DOHH2 (cell line): ENCODE measurements around the gene GREB1L.

ENCODE experiments used
- H3F3A ChIP-seq: fragments of 200-600 bp; sonication (generic), shearing (Covaris generic); 2 replicates; pipeline ENCODE4 v1.6.0; 2016; ENCODE audit warnings: antibody characterized with exemption, mild to moderate bottlenecking; ENCODE audit not compliant: control insufficient read depth, insufficient read depth
- H3K27ac ChIP-seq: fragments of 200-600 bp; sonication (generic); 2 replicates; pipeline ENCODE4 v1.5.1; 2014; ENCODE audit warnings: low read depth, mild to moderate bottlenecking, low read length, moderate library complexity
- H3K27me3 ChIP-seq: fragments of 200-600 bp; sonication (generic); 2 replicates; pipeline ENCODE4 v1.6.1; 2014; ENCODE audit warnings: mild to moderate bottlenecking, low read length, mixed read lengths; ENCODE audit not compliant: control insufficient read depth
- H3K36me3 ChIP-seq: fragments of 200-600 bp; sonication (generic); 2 replicates; pipeline ENCODE4 v1.6.1; 2014; ENCODE audit warnings: mild to moderate bottlenecking, low read length, moderate library complexity, mixed read lengths; ENCODE audit not compliant: control insufficient read depth
- H3K4me1 ChIP-seq: fragments of 200-600 bp; sonication (generic); 2 replicates; pipeline ENCODE4 v1.6.1; 2014; ENCODE audit warnings: mild to moderate bottlenecking, low read length, mixed read lengths; ENCODE audit not compliant: control insufficient read depth
- H3K4me2 ChIP-seq: fragments of 200-600 bp; sonication (generic); 2 replicates; pipeline ENCODE4 v1.6.0; 2014; ENCODE audit warnings: mild to moderate bottlenecking, low read length, moderate library complexity
- H3K4me3 ChIP-seq: fragments of 200-600 bp; sonication (generic); 2 replicates; pipeline ENCODE4 v1.5.1; 2014; ENCODE audit warnings: mild to moderate bottlenecking, low read length, mixed read lengths
- H3K79me2 ChIP-seq: fragments of 200-600 bp; sonication (generic); 2 replicates; pipeline ENCODE4 v1.6.1; 2014; ENCODE audit warnings: mild to moderate bottlenecking, low read length, mixed read lengths; ENCODE audit not compliant: control insufficient read depth
- H3K9me2 ChIP-seq: fragments of 200-600 bp; sonication (generic); replicated peaks from 2 replicates; pipeline ENCODE4 v1.6.1; 2014; ENCODE audit warnings: mild to moderate bottlenecking, low read length, mixed read lengths; ENCODE audit not compliant: control insufficient read depth
- H3K9me3 ChIP-seq: fragments of 200-600 bp; sonication (generic); 2 replicates; pipeline ENCODE4 v1.6.1; 2014; ENCODE audit warnings: antibody characterized with exemption, low read length, mixed read lengths; ENCODE audit not compliant: control insufficient read depth, insufficient read depth
- H4K20me1 ChIP-seq: fragments of 200-600 bp; sonication (generic); 2 replicates; pipeline ENCODE4 v1.6.0; 2014; ENCODE audit warnings: low read depth, mild to moderate bottlenecking, antibody characterized with exemption, low read length, moderate library complexity; ENCODE audit not compliant: control insufficient read depth, insufficient read depth
- CTCF ChIP-seq: fragments of 200-600 bp; sonication (generic); IDR thresholded peaks from one replicate; pipeline ENCODE4 v1.5.1; 2014; ENCODE audit warnings: antibody characterized with exemption, mild to moderate bottlenecking, low read depth, low read length; ENCODE audit not compliant: poor library complexity, severe bottlenecking
- EZH2phosphoT487 ChIP-seq: fragments of 200-600 bp; sonication (generic); IDR thresholded peaks from 2 replicates; pipeline ENCODE4 v1.6.1; 2017; ENCODE audit warnings: borderline replicate concordance, mild to moderate bottlenecking, antibody characterized with exemption, low read length, moderate library complexity, mixed read lengths

Gene GREB1L

GRCh38 chr18:21316296-21316695, 74.3 kb downstream of the GREB1L start:
- TF ChIP-seq EZH2phosphoT487, result no peak
- H3K79me2 ChIP-seq, result no peaks in the 10 kb centered on the region
- H3K36me3 ChIP-seq, result no peaks in the 10 kb centered on the region
- H3F3A ChIP-seq, result no peaks in the 10 kb centered on the region
- H3K9me3 ChIP-seq, result no peaks in the 10 kb centered on the region
- H3K27ac ChIP-seq, result no peak overlapping the region
- no peaks in the 10 kb centered on the region for H3K27me3 ChIP-seq
- H3K4me3 ChIP-seq, result no peak overlapping the region
- no peaks in the 10 kb centered on the region for H3K4me1 ChIP-seq
- no peak overlapping the region for H3K4me2 ChIP-seq
- no peaks in the 10 kb centered on the region for H3K9me2 ChIP-seq
- H4K20me1 ChIP-seq, result no peaks in the 10 kb centered on the region

- TF ChIP-seq EZH2phosphoT487 (no peak), CTCF (no peak)
- Histone ChIP-seq H3F3A (no peaks in the 10 kb centered on the region), H3K4me3 (no peak overlapping the region), H4K20me1 (no peaks in the 10 kb centered on the region), H3K4me2 (no peak overlapping the region), H3K9me2 (no peaks in the 10 kb centered on the region), H3K27me3 (peaks cover 2% of the 10 kb centered on the region; the same call in 1 of the 2 replicates), H3K79me2 (no peaks in the 10 kb centered on the region), H3K27ac (no peak overlapping the region), H3K9me3 (no peaks in the 10 kb centered on the region), H3K36me3 (no peaks in the 10 kb centered on the region), H3K4me1 (no peaks in the 10 kb centered on the region)
Observed at GRCh38 chr18:21321711-21322110, 79.7 kb downstream of the GREB1L start.

- Histone ChIP-seq H3K9me2 (no peaks in the 10 kb centered on the region), H4K20me1 (no peaks in the 10 kb centered on the region), H3K27ac (no peak overlapping the region), H3K27me3 (peaks cover 3% of the 10 kb centered on the region; the same call in 1 of the 2 replicates), H3K36me3 (no peaks in the 10 kb centered on the region), H3K4me1 (no peaks in the 10 kb centered on the region), H3K9me3 (no peaks in the 10 kb centered on the region), H3K4me2 (no peak overlapping the region), H3K79me2 (no peaks in the 10 kb centered on the region), H3F3A (no peaks in the 10 kb centered on the region), H3K4me3 (no peak overlapping the region)
- TF ChIP-seq EZH2phosphoT487 (no peak), CTCF (no peak)
Observed at GRCh38 chr18:21327101-21327500, 85.1 kb downstream of the GREB1L start.

GRCh38 chr18:21330122-21330701, 88.2 kb downstream of the GREB1L start:
- no peaks in the 10 kb centered on the region for H3K36me3 ChIP-seq
- no peaks in the 10 kb centered on the region for H3K4me1 ChIP-seq
- TF ChIP-seq EZH2phosphoT487 (no peak), CTCF (no peak)
- H3K27me3 ChIP-seq, result peaks cover 3% of the 10 kb centered on the region; the same call in 1 of the 2 replicates
- H3K27ac ChIP-seq, result no peak overlapping the region
- no peak overlapping the region for H3K4me3 ChIP-seq
- H3K4me2 ChIP-seq, result no peak overlapping the region
- H4K20me1 ChIP-seq, result no peaks in the 10 kb centered on the region
- H3K9me3 ChIP-seq, result no peaks in the 10 kb centered on the region
- no peaks in the 10 kb centered on the region for H3K9me2 ChIP-seq
- no peaks in the 10 kb centered on the region for H3F3A ChIP-seq
- no peaks in the 10 kb centered on the region for H3K79me2 ChIP-seq
